Measurements from ENCODE around the gene TP63.

TP63 gene

DNA sequence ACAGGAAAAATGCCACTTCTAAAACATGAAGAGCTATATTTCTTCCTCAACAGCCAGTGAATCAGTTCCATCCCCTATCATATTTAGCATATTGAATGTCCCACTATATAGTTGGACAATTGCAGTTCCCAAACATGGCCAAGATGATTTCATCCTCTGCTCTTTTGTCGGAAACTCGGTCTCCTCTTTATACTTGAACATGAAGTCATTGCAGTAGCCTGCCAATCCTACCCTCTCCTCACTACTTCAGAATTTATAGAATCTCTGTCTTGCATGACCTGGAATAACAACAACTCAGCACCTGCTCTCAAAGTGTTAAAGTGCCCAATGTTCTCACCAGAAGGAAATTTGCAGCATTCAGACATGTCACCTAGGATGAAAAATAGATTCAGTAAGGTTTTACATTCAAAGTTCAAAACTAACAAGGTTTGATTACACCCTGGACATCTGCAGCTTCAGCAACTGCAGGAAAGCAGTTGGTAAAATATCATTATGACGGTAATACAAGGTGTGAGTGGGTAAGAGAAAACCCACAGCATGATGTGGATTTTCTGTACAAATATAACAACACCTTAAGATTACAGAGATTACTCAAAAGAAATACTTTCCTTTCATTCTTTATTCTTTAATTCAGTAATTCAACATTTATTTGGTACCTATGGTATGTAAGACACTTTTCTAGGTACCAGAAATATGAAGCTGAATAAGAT is 52.5 kb downstream of the TP63 start:
- Mint-ChIP-seq H3K27ac (no peak overlapping the region), H3K27me3 (no peaks in the 10 kb centered on the region), H3K36me3 (no peaks in the 10 kb centered on the region), H3K4me1 (no peaks in the 10 kb centered on the region), H3K9me3 (peaks cover 0 to 1% of the 10 kb centered on the region in 2 donors), H3K4me3 (no peak overlapping the region)
- no peak for ATAC-seq (replicated peaks)
- no peak for DNase-seq

- DNase-seq (no peak), ATAC-seq (replicated peaks) (no peak)
- Mint-ChIP-seq H3K4me1 (no peaks in the 10 kb centered on the region), H3K36me3 (no peaks in the 10 kb centered on the region), H3K27me3 (no peaks in the 10 kb centered on the region), H3K27ac (no peak overlapping the region), H3K9me3 (peaks cover 0 to 1% of the 10 kb centered on the region in 2 donors), H3K4me3 (no peak overlapping the region)
Observed at GRCh38 chr3:189684317-189684716, 53.1 kb downstream of the TP63 start.

GRCh38 chr3:189685291-189685690 is 54.1 kb downstream of the TP63 start:
- no peak for DNase-seq
- no peaks in the 10 kb centered on the region for H3K4me1 Mint-ChIP-seq
- no peak overlapping the region for H3K4me3 Mint-ChIP-seq
- H3K36me3 Mint-ChIP-seq = no peaks in the 10 kb centered on the region
- no peaks in the 10 kb centered on the region for H3K27me3 Mint-ChIP-seq
- no peak for ATAC-seq (replicated peaks)
- no peak overlapping the region for H3K27ac Mint-ChIP-seq
- peaks cover 1 to 4% of the 10 kb centered on the region in 2 donors for H3K9me3 Mint-ChIP-seq

- ATAC-seq (replicated peaks) = no peak
Observed at GRCh38 chr3:189685860-189686259, 54.7 kb downstream of the TP63 start.

DNA sequence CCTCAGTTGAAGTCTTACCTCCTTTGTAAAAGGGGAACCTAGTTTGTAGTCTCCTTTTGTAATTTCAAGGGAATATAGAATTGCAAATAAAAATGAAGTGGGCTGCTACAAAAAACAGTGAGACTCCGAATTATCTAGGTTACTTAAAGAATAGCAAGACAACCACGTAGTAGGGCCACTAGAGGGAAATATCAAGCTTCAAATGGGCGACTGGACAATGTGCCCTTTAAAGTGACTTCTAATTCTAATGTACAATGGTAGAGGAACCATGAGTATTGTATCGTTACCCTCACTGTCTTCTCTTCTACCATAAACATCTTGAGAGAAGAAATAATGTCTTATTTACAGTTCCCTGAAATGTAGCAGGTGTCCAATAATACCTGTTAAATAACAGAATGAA is 56.3 kb downstream of the TP63 start:
- DNase-seq (no peak), ATAC-seq (replicated peaks) (no peak)
- Mint-ChIP-seq H3K4me1 (no peaks in the 10 kb centered on the region), H3K27ac (no peak overlapping the region), H3K4me3 (no peak overlapping the region), H3K36me3 (no peaks in the 10 kb centered on the region), H3K27me3 (no peaks in the 10 kb centered on the region), H3K9me3 (peaks cover 0 to 4% of the 10 kb centered on the region in 2 donors)

More at GRCh38 chr3:189685860-189686259, 54.7 kb downstream of the TP63 start:
- H3K4me3 Mint-ChIP-seq = no peak overlapping the region
- no peak for DNase-seq
- no peaks in the 10 kb centered on the region for H3K36me3 Mint-ChIP-seq
- no peak overlapping the region for H3K27ac Mint-ChIP-seq
- peaks cover 1 to 4% of the 10 kb centered on the region in 2 donors for H3K9me3 Mint-ChIP-seq
- H3K27me3 Mint-ChIP-seq = no peaks in the 10 kb centered on the region
- H3K4me1 Mint-ChIP-seq = no peaks in the 10 kb centered on the region

DNA sequence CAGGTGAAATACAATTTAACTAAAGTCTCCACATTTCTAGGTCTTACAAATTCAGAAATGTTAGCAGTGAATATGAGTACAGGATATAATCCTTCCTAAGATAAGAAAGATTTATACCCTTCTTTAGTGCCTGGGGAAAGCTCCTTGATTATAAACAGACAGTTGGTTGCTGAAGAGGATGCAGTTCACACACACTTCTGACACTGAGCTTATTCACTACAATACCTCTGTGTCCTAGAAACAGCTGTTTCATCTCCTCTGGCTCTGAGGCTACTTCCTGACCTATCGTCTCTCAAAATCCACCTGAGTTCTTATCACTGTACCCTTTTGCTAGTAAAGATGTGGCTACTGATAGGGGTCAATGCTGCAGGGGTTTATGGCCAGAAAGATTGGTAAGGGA is 57.1 kb downstream of the TP63 start:
- peaks cover 0 to 4% of the 10 kb centered on the region in 2 donors for H3K9me3 Mint-ChIP-seq
- no peaks in the 10 kb centered on the region for H3K27me3 Mint-ChIP-seq
- no peak for ATAC-seq (replicated peaks)
- no peak overlapping the region for H3K27ac Mint-ChIP-seq
- H3K36me3 Mint-ChIP-seq = no peaks in the 10 kb centered on the region
- no peak for DNase-seq
- H3K4me3 Mint-ChIP-seq = no peak overlapping the region
- no peaks in the 10 kb centered on the region for H3K4me1 Mint-ChIP-seq

DNA sequence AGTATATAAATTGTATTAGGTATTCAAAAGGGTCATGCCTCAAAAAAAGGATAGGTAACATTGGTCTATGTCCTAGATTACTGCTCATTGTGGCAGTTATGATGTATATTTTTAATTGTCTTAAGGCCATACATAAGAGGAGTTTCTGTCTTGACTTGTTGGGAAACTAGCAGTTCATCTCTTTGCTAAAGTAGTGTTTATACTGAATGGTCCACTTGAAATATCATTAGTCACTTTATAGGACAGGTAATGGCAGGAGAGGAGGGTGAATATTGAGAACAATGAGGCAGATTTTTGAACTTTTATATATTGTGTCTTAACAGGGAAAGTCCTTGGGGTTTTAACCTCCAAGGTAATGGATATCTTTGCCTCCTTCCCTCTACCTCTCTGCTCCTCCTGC is 58.4 kb downstream of the TP63 start:
- DNase-seq = no peak
- Mint-ChIP-seq H3K4me1 (no peaks in the 10 kb centered on the region), H3K9me3 (peaks cover 0 to 4% of the 10 kb centered on the region in 2 donors), H3K27ac (no peak overlapping the region), H3K36me3 (no peaks in the 10 kb centered on the region), H3K4me3 (no peak overlapping the region), H3K27me3 (no peaks in the 10 kb centered on the region)
- no peak for ATAC-seq (replicated peaks)

DNA sequence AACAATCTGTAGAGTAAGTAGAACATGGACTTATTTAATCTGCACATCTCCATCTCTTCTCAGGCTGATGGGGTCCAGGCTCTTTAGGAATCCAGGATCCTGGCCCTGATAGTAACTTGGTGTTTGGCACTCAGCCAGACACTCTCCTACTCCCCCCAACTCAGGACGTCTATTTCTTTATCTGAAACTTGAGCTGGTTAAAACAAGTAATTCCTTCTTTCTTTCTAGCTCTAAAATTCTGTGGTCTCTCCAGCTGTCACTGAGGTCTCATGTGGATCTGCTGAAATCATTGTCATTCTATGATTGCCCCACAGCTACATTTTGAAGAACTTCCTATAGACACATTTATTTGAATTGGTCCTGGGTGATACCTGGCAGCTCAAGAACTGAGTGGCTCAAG is 59.0 kb downstream of the TP63 start:
- peaks cover 2 to 4% of the 10 kb centered on the region in 2 donors for H3K9me3 Mint-ChIP-seq
- H3K36me3 Mint-ChIP-seq = no peaks in the 10 kb centered on the region
- DNase-seq (no peak), ATAC-seq (replicated peaks) (no peak)
- no peak overlapping the region for H3K27ac Mint-ChIP-seq
- no peak overlapping the region for H3K4me3 Mint-ChIP-seq
- no peaks in the 10 kb centered on the region for H3K27me3 Mint-ChIP-seq
- H3K4me1 Mint-ChIP-seq = no peaks in the 10 kb centered on the region

DNA sequence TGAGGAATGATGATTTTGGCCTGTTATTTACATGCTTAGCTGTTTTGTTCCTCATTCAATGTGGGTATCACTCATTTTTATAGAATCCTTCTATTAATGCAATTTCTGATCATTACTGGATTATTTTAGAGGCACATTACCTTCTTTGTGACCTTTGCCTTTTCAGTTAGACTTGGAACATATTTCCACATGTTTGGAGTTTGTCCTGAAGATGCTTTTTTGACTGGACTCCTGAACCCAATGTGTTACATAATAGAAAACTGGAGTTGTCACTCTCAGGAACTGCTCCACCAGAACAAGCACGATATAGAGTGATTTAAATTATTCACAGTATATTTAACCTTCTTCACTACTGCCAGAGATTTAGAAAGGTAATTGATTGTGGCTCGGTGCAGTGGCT is 59.5 kb downstream of the TP63 start:
- H3K27ac Mint-ChIP-seq = no peak overlapping the region
- no peak for ATAC-seq (replicated peaks)
- no peak for DNase-seq
- H3K36me3 Mint-ChIP-seq = no peaks in the 10 kb centered on the region
- no peaks in the 10 kb centered on the region for H3K4me1 Mint-ChIP-seq
- H3K9me3 Mint-ChIP-seq = peaks cover 2 to 4% of the 10 kb centered on the region in 2 donors
- no peak overlapping the region for H3K4me3 Mint-ChIP-seq
- H3K27me3 Mint-ChIP-seq = no peaks in the 10 kb centered on the region

GRCh38 chr3:189695400-189695799 is 64.2 kb downstream of the TP63 start:
- Mint-ChIP-seq H3K27ac (no peak overlapping the region), H3K4me3 (no peak overlapping the region), H3K9me3 (peaks cover 0 to 2% of the 10 kb centered on the region in 2 donors), H3K4me1 (no peaks in the 10 kb centered on the region), H3K36me3 (no peaks in the 10 kb centered on the region), H3K27me3 (no peaks in the 10 kb centered on the region)
- DNase-seq (no peak), ATAC-seq (replicated peaks) (no peak)

DNA sequence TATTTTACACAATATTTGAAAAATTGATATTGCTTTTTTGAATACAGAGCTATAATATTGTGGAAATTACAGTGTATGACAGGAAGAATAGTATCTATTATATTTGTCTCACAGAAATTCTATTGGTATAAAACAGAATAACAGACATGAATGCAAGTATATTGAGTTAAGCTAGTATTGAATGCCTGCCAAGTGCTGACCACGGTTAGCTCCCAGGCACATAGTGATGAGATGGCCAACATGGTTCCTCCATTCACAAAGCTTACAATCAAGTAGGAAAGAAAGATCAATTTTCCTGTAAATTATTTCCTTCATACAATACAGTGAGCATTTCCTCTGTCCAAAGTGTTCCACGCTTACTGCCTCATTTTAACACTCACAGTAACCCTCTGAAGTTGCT is 67.6 kb downstream of the TP63 start:
- Mint-ChIP-seq H3K36me3 (no peaks in the 10 kb centered on the region), H3K9me3 (peaks cover 0 to 2% of the 10 kb centered on the region in 2 donors), H3K4me3 (no peak overlapping the region), H3K27me3 (no peaks in the 10 kb centered on the region), H3K4me1 (no peaks in the 10 kb centered on the region), H3K27ac (no peak overlapping the region)
- no peak for ATAC-seq (replicated peaks)
- no peak for DNase-seq

DNA sequence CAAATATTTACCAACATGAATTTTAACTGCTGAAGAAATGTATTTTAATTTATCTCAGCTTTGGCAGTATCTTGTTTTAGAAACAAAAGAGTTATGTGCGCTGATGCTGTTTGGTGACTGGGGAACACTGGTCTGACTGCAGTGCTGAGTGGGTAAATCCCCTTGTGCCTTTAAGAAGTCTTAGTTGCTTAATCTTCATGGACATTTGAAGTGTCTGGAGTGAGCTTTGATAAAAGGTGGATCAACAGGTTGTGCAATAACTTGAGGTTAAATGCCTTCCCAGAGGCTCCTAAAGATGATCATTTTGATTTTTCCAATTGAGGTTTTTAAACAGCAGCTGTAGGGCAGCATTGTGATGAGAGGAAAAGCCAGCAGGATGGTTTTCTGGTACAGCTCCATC is 68.7 kb downstream of the TP63 start:
- no peak for ATAC-seq (replicated peaks)
- no peak overlapping the region for H3K4me3 Mint-ChIP-seq

GRCh38 chr3:189702066-189702646 is 71.0 kb downstream of the TP63 start:
- no peak overlapping the region for H3K4me3 Mint-ChIP-seq
- no peak overlapping the region for H3K27ac Mint-ChIP-seq
- H3K9me3 Mint-ChIP-seq = peaks cover 1 to 3% of the 10 kb centered on the region in 2 donors
- DNase-seq (no peak), ATAC-seq (replicated peaks) (no peak)
- H3K4me1 Mint-ChIP-seq = no peaks in the 10 kb centered on the region
- no peaks in the 10 kb centered on the region for H3K27me3 Mint-ChIP-seq
- no peaks in the 10 kb centered on the region for H3K36me3 Mint-ChIP-seq

More for the DNA sequence above, 68.7 kb downstream of the TP63 start:
- DNase-seq = no peak
- H3K27ac Mint-ChIP-seq = no peak overlapping the region
- no peaks in the 10 kb centered on the region for H3K36me3 Mint-ChIP-seq
- H3K27me3 Mint-ChIP-seq = no peaks in the 10 kb centered on the region
- H3K9me3 Mint-ChIP-seq = peaks cover 0 to 2% of the 10 kb centered on the region in 2 donors
- no peaks in the 10 kb centered on the region for H3K4me1 Mint-ChIP-seq

DNA sequence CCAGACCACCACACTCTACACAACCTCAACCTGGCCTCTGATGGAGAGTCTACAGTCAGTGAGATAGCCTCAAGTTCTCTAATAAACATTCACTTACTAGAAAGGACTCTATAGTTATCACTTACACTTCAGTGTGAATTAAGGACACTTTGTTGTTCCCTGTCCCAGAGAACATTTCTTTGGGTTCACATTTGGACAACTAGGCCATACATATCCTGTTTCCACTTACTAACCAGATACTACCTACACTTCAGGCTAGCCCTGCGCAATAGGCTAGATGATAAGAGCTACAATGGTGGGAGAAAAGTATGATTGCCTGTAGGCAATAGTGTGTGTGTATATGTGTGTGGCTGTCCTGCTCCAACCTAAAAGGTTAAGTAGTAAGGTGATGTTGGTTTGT is 72.7 kb downstream of the TP63 start:
- no peak for ATAC-seq (replicated peaks)
- DNase-seq = no peak
- Mint-ChIP-seq H3K36me3 (no peaks in the 10 kb centered on the region), H3K4me3 (no peak overlapping the region), H3K27me3 (no peaks in the 10 kb centered on the region), H3K9me3 (peaks cover 1 to 3% of the 10 kb centered on the region in 2 donors), H3K4me1 (no peaks in the 10 kb centered on the region), H3K27ac (no peak overlapping the region)

DNA sequence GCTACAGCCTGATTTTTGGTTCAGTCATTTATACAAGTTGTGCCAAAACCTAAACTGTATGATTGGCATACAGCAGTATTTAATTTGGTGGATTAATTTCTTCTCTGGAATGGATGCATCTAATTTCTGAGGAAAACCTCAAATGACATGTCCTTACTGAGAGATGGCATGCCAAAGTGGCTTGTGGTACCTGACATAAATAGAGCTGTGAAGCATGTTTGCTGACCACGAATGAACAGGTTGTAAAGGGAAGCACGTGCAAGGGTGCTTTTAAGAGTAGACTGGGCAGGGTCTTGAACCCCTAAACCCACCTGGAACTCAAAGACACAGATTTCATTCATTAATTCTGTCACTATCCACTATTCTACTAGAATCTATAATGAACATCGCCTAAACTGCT is 77.2 kb downstream of the TP63 start:
- ATAC-seq (replicated peaks) (no peak), DNase-seq (no peak)
- H3K36me3 Mint-ChIP-seq = no peaks in the 10 kb centered on the region
- H3K27ac Mint-ChIP-seq = no peak overlapping the region
- H3K4me3 Mint-ChIP-seq = no peak overlapping the region
- no peaks in the 10 kb centered on the region for H3K27me3 Mint-ChIP-seq
- no peaks in the 10 kb centered on the region for H3K4me1 Mint-ChIP-seq
- peaks cover 1 to 3% of the 10 kb centered on the region in 2 donors for H3K9me3 Mint-ChIP-seq
